Endodermal cell (in vitro differentiated cells): ENCODE results near the gene UBE2E1. TPM values are rescaled to one million over a fixed set of nuclear protein-coding genes. Genes with fewer than 3 reads are reported as not detected.
A peak's percentile ranks its signal among the peaks of the same experiment; 100 is the strongest.

Source experiments
- DNase-seq: peaks from one replicate; pipeline ENCODE4 v3.0.0-alpha.2; 2017
- H3K27ac ChIP-seq: 2 replicates; pipeline ENCODE4 v1.5.1; 2013; ENCODE audit warnings: mild to moderate bottlenecking, low read depth, low read length, moderate library complexity
- H3K27me3 ChIP-seq: 2 replicates; pipeline ENCODE4 v1.6.1; 2013; ENCODE audit warnings: mild to moderate bottlenecking, low read length, moderate library complexity; ENCODE audit not compliant: insufficient read depth, control insufficient read depth, poor library complexity, severe bottlenecking
- H3K36me3 ChIP-seq: 2 replicates; pipeline ENCODE4 v1.7.0; 2013; ENCODE audit warnings: mild to moderate bottlenecking, low read length, moderate library complexity; ENCODE audit not compliant: control insufficient read depth, insufficient read depth
- H3K4me1 ChIP-seq: one replicate; pipeline ENCODE4 v1.7.0; 2013; ENCODE audit warnings: low read length; ENCODE audit not compliant: control insufficient read depth, insufficient read depth
- H3K4me3 ChIP-seq: 2 replicates; pipeline ENCODE4 v1.5.1; 2013; ENCODE audit warnings: mild to moderate bottlenecking, low read length, moderate library complexity
- H3K9ac ChIP-seq: 2 replicates; pipeline ENCODE4 v1.6.1; 2013; ENCODE audit warnings: mild to moderate bottlenecking, low read length, moderate library complexity; ENCODE audit not compliant: poor library complexity, severe bottlenecking; ENCODE audit errors: extremely low read depth
- H3K9me3 ChIP-seq: 2 replicates; pipeline ENCODE4 v1.6.1; 2013; ENCODE audit warnings: mild to moderate bottlenecking, low read length, moderate library complexity; ENCODE audit not compliant: control insufficient read depth
- H3K27ac Mint-ChIP-seq: 2 replicates; pipeline ENCODE4 v1.8.0; 2020; ENCODE audit warnings: mixed read lengths
- H3K27me3 Mint-ChIP-seq: 2 replicates; pipeline ENCODE4 v1.8.0; 2021; ENCODE audit warnings: mild to moderate bottlenecking, mixed read lengths; ENCODE audit not compliant: insufficient read depth
- H3K36me3 Mint-ChIP-seq: 2 replicates; pipeline ENCODE4 v1.8.0; 2020; ENCODE audit warnings: low read depth, mixed read lengths
- H3K4me1 Mint-ChIP-seq: 2 replicates; pipeline ENCODE4 v1.8.0; 2020; ENCODE audit warnings: mixed read lengths
- H3K4me3 Mint-ChIP-seq: 2 replicates; pipeline ENCODE4 v1.8.0; 2020; ENCODE audit warnings: mild to moderate bottlenecking, moderate library complexity, mixed read lengths
- H3K9me3 Mint-ChIP-seq: 2 replicates; pipeline ENCODE4 v1.8.0; 2020; ENCODE audit warnings: mild to moderate bottlenecking, mixed read lengths
- WGBS, 2 experiments: methylation state at CpG; one replicate each; pipeline versions ENCODE4 v1.1.5 to v1.1.7; 2013; ENCODE audit warnings: missing lambda C conversion rate in 2 of 2, mixed read lengths in 1 of 2; ENCODE audit not compliant: insufficient coverage in 1 of 2, insufficient read length in 1 of 2; 5-methylcytosine and 5-hydroxymethylcytosine counted together
- total RNA-seq, 2 donors: library from RNA; stranded (reverse); fragmentation: NEBNext Ultra II Directional in 1 of 2; extraction: Animal tissue kit (Norgen Biotek cat#: 25700) in 1 of 2; gene quantifications; 2 replicates in 1 of 2; 3 replicates in 1 of 2; pipeline ENCODE4 v1.2.1, GENCODE V29; 2021
- TF ChIP-seq, protein P1 (sequence below): fragments of 200-600 bp; sonication (generic); conservative IDR thresholded peaks from 2 replicates; pipeline ENCODE4 v1.5.0; 2021; ENCODE audit warnings: antibody characterized with exemption, mild to moderate bottlenecking

UBE2E1 gene
- total RNA-seq, 2 donors from 2014 or later: 112 to 120 TPM

- peaks cover 7% of the 10 kb centered on the region for H3K4me1 Mint-ChIP-seq
- Histone ChIP-seq H3K4me3 (no peak overlapping the region), H3K4me1 (no peaks in the 10 kb centered on the region), H3K9ac (no peak overlapping the region), H3K27ac (no peak overlapping the region), H3K36me3 (no peaks in the 10 kb centered on the region), H3K9me3 (peaks cover 11% of the 10 kb centered on the region), H3K27me3 (no peaks in the 10 kb centered on the region)
- no peak overlapping the region for H3K4me3 Mint-ChIP-seq
- TF ChIP-seq, protein P1, sequence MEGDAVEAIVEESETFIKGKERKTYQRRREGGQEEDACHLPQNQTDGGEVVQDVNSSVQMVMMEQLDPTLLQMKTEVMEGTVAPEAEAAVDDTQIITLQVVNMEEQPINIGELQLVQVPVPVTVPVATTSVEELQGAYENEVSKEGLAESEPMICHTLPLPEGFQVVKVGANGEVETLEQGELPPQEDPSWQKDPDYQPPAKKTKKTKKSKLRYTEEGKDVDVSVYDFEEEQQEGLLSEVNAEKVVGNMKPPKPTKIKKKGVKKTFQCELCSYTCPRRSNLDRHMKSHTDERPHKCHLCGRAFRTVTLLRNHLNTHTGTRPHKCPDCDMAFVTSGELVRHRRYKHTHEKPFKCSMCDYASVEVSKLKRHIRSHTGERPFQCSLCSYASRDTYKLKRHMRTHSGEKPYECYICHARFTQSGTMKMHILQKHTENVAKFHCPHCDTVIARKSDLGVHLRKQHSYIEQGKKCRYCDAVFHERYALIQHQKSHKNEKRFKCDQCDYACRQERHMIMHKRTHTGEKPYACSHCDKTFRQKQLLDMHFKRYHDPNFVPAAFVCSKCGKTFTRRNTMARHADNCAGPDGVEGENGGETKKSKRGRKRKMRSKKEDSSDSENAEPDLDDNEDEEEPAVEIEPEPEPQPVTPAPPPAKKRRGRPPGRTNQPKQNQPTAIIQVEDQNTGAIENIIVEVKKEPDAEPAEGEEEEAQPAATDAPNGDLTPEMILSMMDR: no peak
- H3K27me3 Mint-ChIP-seq: peaks cover 3% of the 10 kb centered on the region
- H3K27ac Mint-ChIP-seq: no peak overlapping the region
- 70 to 71% methylated on average over 4 of the region's 4 CpGs for WGBS, 2 experiments
- peaks cover 5% of the 10 kb centered on the region for H3K9me3 Mint-ChIP-seq
- no peaks in the 10 kb centered on the region for H3K36me3 Mint-ChIP-seq
- DNase-seq: no peak
Observed at GRCh38 chr3:23934253-23934652, 128.5 kb downstream of the UBE2E1 start.

GRCh38 chr3:23937296-23937695 is 131.5 kb downstream of the UBE2E1 start:
- Histone ChIP-seq H3K9ac (no peak overlapping the region), H3K9me3 (peaks cover 11% of the 10 kb centered on the region), H3K36me3 (no peaks in the 10 kb centered on the region), H3K27ac (no peak overlapping the region), H3K4me3 (no peak overlapping the region), H3K27me3 (no peaks in the 10 kb centered on the region), H3K4me1 (no peaks in the 10 kb centered on the region)
- no CpG with 5 or more reads among the region's 1 CpG for WGBS, 2 experiments
- peak overlapping the region; percentile 19 for H3K27ac Mint-ChIP-seq
- H3K4me3 Mint-ChIP-seq: no peak overlapping the region
- no peak for DNase-seq
- peaks cover 5% of the 10 kb centered on the region for H3K9me3 Mint-ChIP-seq
- H3K36me3 Mint-ChIP-seq: no peaks in the 10 kb centered on the region
- peaks cover 12% of the 10 kb centered on the region for H3K4me1 Mint-ChIP-seq
- peaks cover 5% of the 10 kb centered on the region for H3K27me3 Mint-ChIP-seq
- TF ChIP-seq, protein P1: no peak

DNA sequence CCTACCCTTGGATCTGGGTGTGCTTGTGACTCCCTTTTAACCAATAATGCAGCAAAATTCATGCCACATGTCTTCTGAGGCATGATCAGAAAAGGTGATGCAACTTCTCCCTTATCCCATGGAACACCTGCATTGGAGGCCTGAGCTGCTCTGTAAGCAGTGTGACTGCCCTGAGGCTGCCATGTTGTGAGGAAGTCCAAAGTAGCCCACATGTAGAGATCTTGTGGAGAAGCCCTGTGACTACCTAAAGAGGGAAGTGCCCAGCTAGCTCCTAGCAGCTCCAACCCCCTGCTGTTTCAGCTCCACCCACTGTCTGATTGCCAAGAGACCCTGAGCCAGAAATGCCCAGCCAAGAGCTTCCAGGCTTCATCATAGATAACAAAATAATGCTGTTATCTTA is 132.9 kb downstream of the UBE2E1 start:
- Mint-ChIP-seq H3K4me3 (no peak overlapping the region), H3K4me1 (peaks cover 15% of the 10 kb centered on the region), H3K27ac (peak overlapping the region; percentile 57), H3K27me3 (peaks cover 17% of the 10 kb centered on the region), H3K9me3 (peaks cover 5% of the 10 kb centered on the region), H3K36me3 (no peaks in the 10 kb centered on the region)
- H3K27me3 ChIP-seq: no peaks in the 10 kb centered on the region
- H3K4me3 ChIP-seq: peak overlapping the region; percentile 65
- DNase-seq: peak; percentile 85
- H3K9me3 ChIP-seq: peaks cover 11% of the 10 kb centered on the region
- H3K9ac ChIP-seq: no peak overlapping the region
- no peaks in the 10 kb centered on the region for H3K36me3 ChIP-seq
- H3K27ac ChIP-seq: no peak overlapping the region
- TF ChIP-seq, protein P1: no peak
- H3K4me1 ChIP-seq: peaks cover 3% of the 10 kb centered on the region
